T-helper 2 cell treated with Interferon-gamma antibody and Interleukin-4, amounts not matched to agents 5 μg/mL and 100 μg/mL, for 36 hours (primary cell): ENCODE measurements around the gene SNAPC2.
A peak's percentile ranks its signal among the peaks of the same experiment; 100 is the strongest.
"Not testable (repeated sequence)": the region's sequence is repeated elsewhere in the genome, so short reads cannot be mapped to it uniquely, and the experiment has no call there.

Source experiments
- DNase-seq: peaks from one replicate; pipeline ENCODE4 v3.0.0; 2021; ENCODE audit warnings: low spot score
- H3K27ac Mint-ChIP-seq: one replicate; pipeline ENCODE4 v1.8.0; 2021; ENCODE audit warnings: mild to moderate bottlenecking, mixed read lengths
- H3K27me3 Mint-ChIP-seq: one replicate; pipeline ENCODE4 v1.8.0; 2021; ENCODE audit warnings: low read depth, mixed read lengths
- H3K36me3 Mint-ChIP-seq: one replicate; pipeline ENCODE4 v1.8.0; 2021; ENCODE audit warnings: low read depth, mixed read lengths
- H3K4me1 Mint-ChIP-seq: one replicate; pipeline ENCODE4 v1.8.0; 2021; ENCODE audit warnings: low read depth, mixed read lengths
- H3K4me3 Mint-ChIP-seq: one replicate; pipeline ENCODE4 v1.8.0; 2022; ENCODE audit warnings: mild to moderate bottlenecking, moderate library complexity, mixed read lengths
- H3K9me3 Mint-ChIP-seq: one replicate; pipeline ENCODE4 v1.8.0; 2021; ENCODE audit warnings: mixed read lengths

Gene SNAPC2

DNA sequence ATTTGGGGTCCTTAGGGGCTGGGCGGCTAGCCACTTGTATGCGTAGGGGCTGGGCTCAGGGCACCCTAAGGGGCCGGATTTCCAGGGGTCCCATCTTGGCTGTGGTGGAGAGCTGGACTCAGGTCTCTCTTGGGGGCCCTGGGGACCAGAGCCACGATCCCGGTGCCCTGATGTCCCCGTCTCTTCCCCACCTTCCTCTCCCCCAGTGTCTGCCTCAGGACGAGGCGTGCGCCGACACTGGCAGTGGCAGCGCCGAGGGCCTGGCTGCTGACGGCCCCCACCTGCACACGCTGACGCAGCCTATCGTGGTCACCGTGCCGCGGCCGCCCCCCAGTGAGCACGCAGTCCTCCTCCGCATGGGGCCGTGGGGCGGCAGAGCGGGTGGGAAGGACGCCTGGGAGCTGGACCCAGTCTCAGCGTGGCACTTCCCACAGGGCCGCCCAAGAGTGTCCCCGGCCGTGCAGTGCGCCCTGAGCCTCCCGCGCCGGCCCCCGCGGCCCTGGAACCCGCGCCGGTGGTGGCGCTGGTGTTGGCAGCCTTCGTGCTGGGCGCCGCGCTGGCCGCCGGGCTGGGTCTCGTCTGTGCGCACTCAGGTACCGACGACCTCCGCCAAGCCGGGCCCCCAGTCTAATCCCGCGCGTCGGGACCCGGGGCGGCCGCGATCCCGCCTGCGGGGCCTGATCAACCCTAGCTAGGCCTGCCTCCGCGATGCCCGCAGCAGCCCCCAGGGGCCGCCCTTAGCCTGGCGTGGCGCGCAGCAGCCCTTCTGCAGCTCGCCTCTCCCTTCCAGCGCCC, 2.7 kb upstream of the SNAPC2 start:
- Mint-ChIP-seq H3K9me3 (no peaks in the 10 kb centered on the region), H3K4me3 (peak overlapping the region; percentile 76), H3K27ac (peak overlapping the region; percentile 52), H3K27me3 (peaks cover 28% of the 10 kb centered on the region), H3K4me1 (peaks cover 16% of the 10 kb centered on the region), H3K36me3 (peaks cover 12% of the 10 kb centered on the region)
- peak; percentile 57 for DNase-seq

DNA sequence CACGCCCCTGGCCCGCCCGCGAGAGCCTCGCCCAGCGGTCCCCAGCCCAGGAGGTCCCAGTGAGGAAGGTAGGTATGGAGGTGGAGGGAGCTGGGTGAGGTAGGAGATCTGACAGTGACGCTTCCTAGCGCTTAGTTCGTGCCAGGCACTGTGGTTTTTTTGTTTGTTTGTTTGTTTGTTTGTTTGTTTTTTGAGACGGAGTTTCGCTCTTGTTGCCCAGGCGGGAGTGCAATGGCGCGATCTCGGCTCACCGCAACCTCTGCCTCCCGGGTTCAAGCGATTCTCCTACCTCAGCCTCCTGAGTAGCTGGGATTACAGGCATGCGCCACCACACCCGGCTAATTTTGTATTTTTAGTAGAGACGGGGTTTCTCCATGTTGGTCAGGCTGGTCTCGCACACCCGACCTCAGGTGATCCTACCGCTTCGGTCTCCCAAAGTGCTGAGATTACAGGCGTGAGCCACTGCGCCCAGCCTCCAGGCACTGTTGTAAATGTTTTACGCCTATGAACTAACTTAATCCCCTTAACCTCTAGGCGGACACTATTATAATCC, 2.0 kb upstream of the SNAPC2 start:
- Mint-ChIP-seq H3K4me1 (peaks cover 18% of the 10 kb centered on the region), H3K27ac (peak overlapping the region; percentile 52), H3K27me3 (peaks cover 28% of the 10 kb centered on the region), H3K4me3 (peak overlapping the region; percentile 65)
- DNase-seq, H3K36me3 Mint-ChIP-seq, H3K9me3 Mint-ChIP-seq: not testable (repeated sequence)

DNA sequence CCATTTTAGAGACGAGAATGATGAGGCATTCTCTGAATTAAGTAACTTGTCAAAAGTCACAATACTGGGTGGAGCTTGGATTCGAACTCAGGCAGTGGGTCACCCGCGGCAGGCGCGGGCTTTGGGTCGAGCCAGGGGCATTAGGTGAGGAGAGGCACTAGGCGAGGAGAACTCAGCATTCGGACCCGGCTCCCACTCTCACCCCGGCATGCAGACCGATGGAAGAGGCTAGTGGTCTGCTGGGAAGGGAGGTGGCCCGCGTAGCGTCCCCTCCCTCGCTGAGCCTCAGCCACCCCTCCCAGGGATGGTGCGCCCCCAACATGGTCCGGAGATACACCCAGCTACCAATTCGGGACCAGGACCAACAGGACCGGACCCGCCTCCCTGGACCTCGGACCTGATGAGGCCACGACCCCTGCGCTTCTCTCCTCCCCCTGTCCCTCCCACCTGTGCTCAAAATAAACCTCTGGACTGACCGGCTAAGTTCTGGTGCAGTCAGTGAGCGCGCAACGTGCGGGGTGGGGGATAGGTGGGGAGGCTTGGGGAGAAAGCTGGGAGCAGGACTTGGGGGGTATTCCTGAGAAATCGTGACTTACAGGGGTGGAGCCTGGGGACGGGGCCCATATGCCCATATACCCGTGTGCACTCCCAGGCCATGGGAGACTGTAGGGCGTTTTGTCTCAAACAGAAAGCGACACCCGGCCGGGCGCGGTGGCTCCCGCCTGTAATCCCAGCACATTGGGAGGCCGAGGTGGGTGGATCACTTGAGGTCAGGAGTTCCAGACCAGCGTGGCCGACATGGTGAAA, 1.3 kb upstream of the SNAPC2 start:
- peaks cover 28% of the 10 kb centered on the region for H3K27me3 Mint-ChIP-seq
- H3K9me3 Mint-ChIP-seq = no peaks in the 10 kb centered on the region
- H3K27ac Mint-ChIP-seq = no peak overlapping the region
- peak overlapping the region; percentile 86 for H3K4me3 Mint-ChIP-seq
- H3K4me1 Mint-ChIP-seq = peaks cover 20% of the 10 kb centered on the region
- no peak for DNase-seq
- H3K36me3 Mint-ChIP-seq = peaks cover 9% of the 10 kb centered on the region

DNA sequence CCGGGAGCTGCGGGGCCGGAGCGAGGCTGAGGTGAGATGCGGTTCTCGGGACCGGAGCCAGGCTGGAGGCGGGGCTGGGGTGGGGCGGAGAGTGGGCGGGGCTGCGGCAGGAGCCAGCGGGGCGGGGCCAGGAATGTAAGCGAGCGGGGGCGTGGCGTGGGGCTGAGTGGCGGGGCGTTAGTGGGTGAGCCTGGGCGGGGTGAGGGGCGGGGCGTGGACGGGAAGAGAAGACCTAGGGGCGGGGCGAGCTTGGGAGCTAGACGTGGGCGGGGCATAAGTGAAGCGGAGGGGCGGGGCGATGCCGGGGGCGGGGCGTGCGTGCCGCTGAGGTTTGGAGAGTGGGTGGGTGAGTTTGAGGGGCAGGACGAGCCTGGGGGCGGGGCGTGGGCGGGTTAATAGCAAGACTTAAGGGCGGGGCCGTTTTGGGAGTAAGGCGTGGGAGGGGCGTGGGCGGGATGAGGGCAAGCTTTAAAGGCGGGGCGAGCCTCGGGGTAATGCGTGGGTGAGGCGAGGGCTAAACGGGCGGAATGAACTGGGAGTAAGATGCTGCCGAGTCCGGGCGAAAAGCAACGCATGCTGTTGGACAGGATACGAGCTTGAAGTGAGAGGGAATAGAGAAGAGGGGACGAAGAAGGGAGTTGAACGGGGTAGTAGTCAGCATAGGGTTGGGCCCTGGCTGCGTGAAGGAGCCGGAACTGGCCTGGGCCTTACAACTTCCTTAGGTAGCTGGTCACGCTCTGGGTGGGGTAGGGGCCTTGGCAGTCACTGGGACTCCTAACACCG, 572 bp downstream of the SNAPC2 start:
- Mint-ChIP-seq H3K4me3 (peak overlapping the region; percentile 97), H3K9me3 (no peaks in the 10 kb centered on the region), H3K27me3 (peaks cover 23% of the 10 kb centered on the region), H3K27ac (peak overlapping the region; percentile 98), H3K4me1 (peaks cover 23% of the 10 kb centered on the region), H3K36me3 (peaks cover 9% of the 10 kb centered on the region)
- DNase-seq = peak; percentile 91

DNA sequence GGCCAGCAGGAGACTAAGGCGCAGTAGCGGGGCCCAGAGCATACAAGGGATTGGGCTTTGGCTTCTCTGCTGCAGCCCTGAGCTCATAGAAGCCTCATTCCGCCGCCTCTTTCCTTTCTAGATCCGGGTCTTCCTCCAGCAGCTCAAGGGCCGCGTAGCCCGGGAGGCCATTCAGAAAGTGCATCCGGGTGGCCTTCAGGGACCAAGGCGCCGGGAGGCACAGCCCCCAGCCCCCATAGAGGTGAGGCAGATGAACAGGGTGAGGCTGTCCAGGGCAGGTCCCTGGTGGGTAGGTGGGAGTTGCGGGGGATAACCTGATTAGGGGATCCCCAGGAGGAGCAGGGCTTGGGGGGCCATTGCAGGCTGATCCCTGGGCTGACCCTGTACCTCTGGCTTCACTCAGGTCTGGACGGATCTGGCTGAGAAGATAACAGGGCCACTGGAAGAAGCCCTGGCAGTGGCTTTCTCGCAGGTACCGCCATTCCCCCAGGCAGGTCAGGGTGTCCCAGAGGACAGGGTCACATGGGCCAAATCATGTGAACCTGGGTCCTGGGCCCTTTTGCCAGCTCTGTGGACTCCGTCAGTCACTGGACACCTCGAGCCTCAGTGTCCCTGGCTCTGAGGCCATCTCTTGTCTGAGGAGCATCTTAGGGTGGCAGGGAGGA, 1.3 kb downstream of the SNAPC2 start:
- Mint-ChIP-seq H3K4me1 (peaks cover 23% of the 10 kb centered on the region), H3K27ac (peak overlapping the region; percentile 98), H3K36me3 (peaks cover 9% of the 10 kb centered on the region), H3K4me3 (peak overlapping the region; percentile 97), H3K9me3 (no peaks in the 10 kb centered on the region), H3K27me3 (peaks cover 20% of the 10 kb centered on the region)
- DNase-seq = no peak

DNA sequence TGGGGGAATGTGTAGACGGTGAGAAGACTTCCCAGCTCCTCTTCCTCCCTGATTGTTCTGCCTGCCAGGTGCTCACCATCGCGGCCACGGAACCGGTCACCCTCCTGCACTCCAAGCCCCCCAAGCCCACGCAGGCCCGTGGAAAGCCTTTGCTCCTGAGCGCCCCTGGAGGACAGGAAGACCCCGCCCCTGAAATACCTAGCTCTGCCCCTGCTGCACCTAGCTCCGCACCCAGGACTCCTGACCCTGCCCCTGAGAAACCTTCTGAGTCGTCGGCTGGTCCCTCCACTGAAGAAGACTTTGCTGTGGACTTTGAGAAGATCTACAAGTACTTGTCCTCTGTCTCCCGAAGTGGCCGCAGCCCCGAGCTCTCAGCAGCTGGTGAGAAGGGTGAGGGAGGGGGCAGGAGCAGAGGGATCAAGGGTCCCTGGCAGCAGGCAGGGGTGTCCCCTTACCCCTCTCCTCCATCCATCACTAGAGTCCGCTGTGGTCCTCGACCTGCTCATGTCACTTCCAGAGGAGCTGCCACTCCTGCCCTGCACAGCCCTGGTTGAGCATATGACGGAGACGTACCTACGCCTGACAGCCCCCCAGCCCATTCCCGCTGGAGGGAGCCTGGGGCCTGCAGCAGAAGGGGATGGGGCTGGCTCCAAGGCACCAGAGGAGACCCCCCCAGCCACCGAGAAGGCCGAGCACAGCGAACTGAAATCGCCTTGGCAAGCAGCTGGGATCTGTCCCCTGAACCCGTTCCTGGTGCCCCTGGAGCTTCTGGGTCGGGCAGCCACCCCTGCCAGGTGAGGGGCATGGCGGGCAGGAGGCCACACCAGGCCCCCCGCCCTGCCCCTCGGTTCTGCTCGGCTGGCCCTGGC, 2.1 kb downstream of the SNAPC2 start:
- Mint-ChIP-seq H3K9me3 (no peaks in the 10 kb centered on the region), H3K4me3 (no peak overlapping the region), H3K27me3 (peaks cover 16% of the 10 kb centered on the region), H3K27ac (no peak overlapping the region), H3K36me3 (peaks cover 9% of the 10 kb centered on the region), H3K4me1 (peaks cover 19% of the 10 kb centered on the region)
- DNase-seq = no peak

DNA sequence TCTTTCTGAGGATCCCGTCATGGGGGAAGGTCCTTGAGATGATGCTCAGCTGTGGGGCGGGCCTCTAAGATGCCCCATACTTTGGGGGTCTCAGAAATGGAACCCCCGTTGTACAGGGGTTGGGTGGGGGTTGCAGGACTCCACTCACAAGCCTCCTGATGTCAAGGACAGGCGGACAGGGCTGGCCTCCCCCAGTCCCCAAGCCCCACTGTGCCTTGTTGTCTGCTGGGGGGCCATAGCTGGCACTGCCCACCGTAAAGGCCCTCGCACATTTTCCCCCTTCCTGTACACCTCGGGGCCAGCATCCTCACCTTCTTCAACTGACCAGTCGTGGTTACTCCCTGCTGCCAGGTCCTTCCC, 2.7 kb downstream of the SNAPC2 start:
- peaks cover 14% of the 10 kb centered on the region for H3K27me3 Mint-ChIP-seq
- no peak for DNase-seq
- H3K9me3 Mint-ChIP-seq = no peaks in the 10 kb centered on the region
- peaks cover 9% of the 10 kb centered on the region for H3K36me3 Mint-ChIP-seq
- no peak overlapping the region for H3K4me3 Mint-ChIP-seq
- H3K4me1 Mint-ChIP-seq = peaks cover 19% of the 10 kb centered on the region
- H3K27ac Mint-ChIP-seq = no peak overlapping the region

DNA sequence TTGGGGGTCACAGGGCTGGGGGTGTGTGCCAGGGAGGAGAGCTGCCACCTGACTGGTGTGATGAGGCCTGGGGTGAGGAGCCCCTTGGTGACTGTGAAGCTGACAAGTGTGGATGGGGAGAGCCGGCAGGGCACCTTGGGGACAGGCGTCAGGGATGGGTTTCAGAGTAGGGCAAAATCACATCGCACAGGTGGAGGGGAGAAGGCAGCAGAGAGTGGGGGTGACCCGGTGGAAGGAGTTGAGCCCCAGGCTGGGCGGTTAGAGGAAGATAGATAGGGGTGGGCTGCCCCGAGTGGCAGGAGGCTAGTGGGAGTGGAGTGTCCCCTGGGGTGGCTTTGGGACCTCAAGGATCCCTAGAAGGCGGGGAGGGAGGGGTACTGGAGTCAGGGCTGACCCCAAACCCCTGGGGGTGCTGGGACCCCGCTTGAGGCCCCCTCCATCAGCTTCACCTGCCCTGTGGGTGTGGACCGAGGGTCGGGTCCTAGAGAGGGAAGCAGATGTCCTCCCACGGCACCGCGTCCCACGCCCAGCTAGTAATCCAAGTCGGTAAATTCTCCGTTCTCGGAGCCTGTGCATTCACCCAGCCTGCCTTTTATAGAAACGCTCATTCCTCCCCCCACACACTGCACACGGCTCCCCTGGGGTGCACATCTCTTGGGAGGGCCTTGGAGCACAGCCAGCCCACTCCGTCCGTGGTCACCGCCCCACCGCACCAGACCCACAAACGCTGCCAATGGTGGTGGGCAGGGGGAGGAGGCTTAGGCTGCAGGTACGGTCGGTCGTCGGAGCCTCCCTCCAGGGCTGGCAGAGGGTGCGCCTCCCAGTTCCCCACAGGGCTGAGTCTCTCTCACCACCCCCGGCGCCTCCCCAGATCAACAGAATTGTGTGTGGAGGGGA, 3.4 kb downstream of the SNAPC2 start:
- Mint-ChIP-seq H3K27me3 (peaks cover 7% of the 10 kb centered on the region), H3K9me3 (no peaks in the 10 kb centered on the region), H3K4me1 (peaks cover 19% of the 10 kb centered on the region), H3K4me3 (no peak overlapping the region), H3K36me3 (peaks cover 12% of the 10 kb centered on the region), H3K27ac (no peak overlapping the region)
- DNase-seq = no peak

DNA sequence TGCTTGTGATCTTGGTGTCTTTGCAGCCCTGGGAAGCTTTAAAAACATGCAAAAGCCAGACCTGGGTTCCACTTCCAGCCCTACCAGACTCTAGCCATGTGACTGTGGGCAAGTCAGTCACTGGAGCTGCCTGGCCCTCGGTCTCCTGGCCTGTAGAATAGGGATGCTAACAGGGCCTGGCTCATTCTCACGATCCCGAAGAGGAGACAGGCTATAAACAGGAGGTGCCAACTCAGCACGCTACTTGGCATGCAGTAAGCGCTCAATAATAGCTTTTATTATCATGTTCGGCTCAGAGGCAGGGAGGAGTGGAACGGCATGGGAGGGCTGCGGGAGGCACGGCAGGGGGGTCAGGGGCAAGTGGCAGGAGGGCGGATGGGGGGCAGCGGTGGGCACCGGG, 4.1 kb downstream of the SNAPC2 start:
- peak overlapping the region; percentile 65 for H3K4me3 Mint-ChIP-seq
- H3K36me3 Mint-ChIP-seq = peaks cover 12% of the 10 kb centered on the region
- no peaks in the 10 kb centered on the region for H3K9me3 Mint-ChIP-seq
- H3K4me1 Mint-ChIP-seq = peaks cover 19% of the 10 kb centered on the region
- H3K27ac Mint-ChIP-seq = no peak overlapping the region
- DNase-seq = no peak
- peaks cover 6% of the 10 kb centered on the region for H3K27me3 Mint-ChIP-seq

DNA sequence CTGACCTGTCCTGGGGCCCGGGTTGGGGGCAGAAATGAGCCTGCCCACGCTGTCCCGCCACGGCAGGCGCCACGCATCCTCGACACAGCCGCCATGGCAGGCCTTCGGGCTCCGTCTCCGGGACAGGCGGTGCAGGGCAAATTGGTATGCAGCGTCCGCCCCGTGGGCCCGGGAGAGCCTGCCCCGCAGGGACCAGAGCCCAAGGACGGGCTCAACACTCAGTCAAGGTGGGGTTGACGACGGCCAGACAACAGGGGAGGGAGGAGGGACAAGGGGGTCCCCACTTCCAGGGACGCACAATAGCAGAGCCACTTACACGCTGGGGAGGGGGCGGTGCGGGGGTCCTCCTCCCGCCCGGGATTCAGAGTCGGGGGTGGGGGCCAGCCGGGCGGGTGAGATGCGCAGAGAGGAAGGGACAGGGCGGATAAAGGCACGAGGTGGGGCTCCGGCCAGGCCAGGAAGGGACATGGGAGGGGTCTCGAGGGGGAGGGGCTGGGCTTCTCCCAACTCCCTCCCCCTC, 4.6 kb downstream of the SNAPC2 start:
- H3K36me3 Mint-ChIP-seq = peaks cover 9% of the 10 kb centered on the region
- no peak overlapping the region for H3K4me3 Mint-ChIP-seq
- H3K27me3 Mint-ChIP-seq = peaks cover 4% of the 10 kb centered on the region
- H3K4me1 Mint-ChIP-seq = peaks cover 15% of the 10 kb centered on the region
- no peak overlapping the region for H3K27ac Mint-ChIP-seq
- no peak for DNase-seq
- no peaks in the 10 kb centered on the region for H3K9me3 Mint-ChIP-seq

DNA sequence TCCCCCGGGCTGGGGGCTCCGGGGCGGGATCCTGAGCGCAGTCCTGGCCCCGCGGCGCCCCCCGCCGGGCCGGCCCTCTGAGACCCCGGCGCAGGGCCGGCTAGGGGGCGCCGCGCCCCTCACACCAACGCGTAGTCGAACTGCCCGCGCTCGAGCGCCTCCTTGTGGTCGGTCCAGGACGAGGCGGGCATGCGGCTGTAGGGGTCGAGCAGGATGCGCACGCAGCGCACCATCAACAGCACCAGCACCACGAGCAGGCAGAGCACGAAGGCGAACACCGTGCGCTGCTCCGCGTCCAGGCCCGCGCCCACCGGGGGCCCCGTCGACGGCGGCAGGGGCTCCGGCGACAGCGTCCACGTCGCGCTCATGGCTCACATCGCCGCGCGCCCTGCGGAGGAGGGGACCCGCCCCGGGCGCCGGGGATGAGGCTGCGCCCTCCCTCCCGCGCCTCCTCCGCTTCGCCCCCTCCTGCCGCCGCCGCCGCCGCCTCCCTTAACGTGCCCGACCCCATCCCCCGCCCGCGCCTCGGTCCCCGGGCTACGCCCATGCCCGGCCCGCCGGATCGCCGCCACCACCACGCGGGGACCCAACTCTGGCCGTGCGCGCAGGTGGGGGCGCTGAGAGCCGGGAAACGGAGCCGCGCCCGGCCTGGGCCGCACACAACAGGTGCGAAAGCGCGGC, 5.2 kb downstream of the SNAPC2 start:
- H3K4me1 Mint-ChIP-seq = peaks cover 11% of the 10 kb centered on the region
- no peaks in the 10 kb centered on the region for H3K9me3 Mint-ChIP-seq
- DNase-seq = peak; percentile 72
- no peaks in the 10 kb centered on the region for H3K27me3 Mint-ChIP-seq
- H3K27ac Mint-ChIP-seq = peak overlapping the region; percentile 77
- peak overlapping the region; percentile 82 for H3K4me3 Mint-ChIP-seq
- peaks cover 8% of the 10 kb centered on the region for H3K36me3 Mint-ChIP-seq
